Endothelial cell (in vitro differentiated cells): ENCODE data around the gene PEX1. TPM values are rescaled to one million over a fixed set of nuclear protein-coding genes. Genes with fewer than 3 reads are reported as not detected.

Source experiments
- DNase-seq: peaks from one replicate; pipeline ENCODE4 v3.0.0; 2021; ENCODE audit warnings: low spot score
- H3K27ac Mint-ChIP-seq: one replicate; pipeline ENCODE4 v1.8.0; 2021; ENCODE audit warnings: mixed read lengths, inconsistent platforms; ENCODE audit not compliant: unreplicated experiment
- H3K27me3 Mint-ChIP-seq: one replicate; pipeline ENCODE4 v1.8.0; 2021; ENCODE audit warnings: mild to moderate bottlenecking, moderate library complexity, mixed read lengths, inconsistent platforms; ENCODE audit not compliant: unreplicated experiment
- H3K36me3 Mint-ChIP-seq: one replicate; pipeline ENCODE4 v1.8.0; 2021; ENCODE audit warnings: mild to moderate bottlenecking, low read depth, mixed read lengths, inconsistent platforms; ENCODE audit not compliant: unreplicated experiment
- H3K4me1 Mint-ChIP-seq: one replicate; pipeline ENCODE4 v1.8.0; 2021; ENCODE audit warnings: mild to moderate bottlenecking, mixed read lengths, inconsistent platforms; ENCODE audit not compliant: unreplicated experiment
- H3K4me3 Mint-ChIP-seq: one replicate; pipeline ENCODE4 v1.8.0; 2021; ENCODE audit warnings: mild to moderate bottlenecking, mixed read lengths, inconsistent platforms; ENCODE audit not compliant: unreplicated experiment
- H3K9me3 Mint-ChIP-seq: one replicate; pipeline ENCODE4 v1.8.0; 2021; ENCODE audit warnings: mixed read lengths, inconsistent platforms; ENCODE audit not compliant: unreplicated experiment
- CTCF ChIP-seq: fragments of 200-600 bp; sonication (generic); IDR thresholded peaks from one replicate; pipeline ENCODE4 v1.5.0; 2021; ENCODE audit warnings: antibody characterized with exemption; ENCODE audit not compliant: unreplicated experiment
- total RNA-seq: library from RNA; stranded (reverse); fragmentation: NEBNext Ultra II Directional; extraction: Animal tissue kit (Norgen Biotek cat#: 25700); gene quantifications from one replicate; pipeline ENCODE4 v1.2.1, GENCODE V29; 2021; ENCODE audit not compliant: unreplicated experiment

The PEX1 gene
- total RNA-seq, 1 donor from 2014 or later, result 20.3 TPM

- no peak for DNase-seq
- H3K36me3 Mint-ChIP-seq, result no peaks in the 10 kb centered on the region
- H3K4me3 Mint-ChIP-seq, result no peak overlapping the region
These were observed 5.2 kb downstream of the PEX1 start for GRCh38 chr7:92523110-92523509.

GRCh38 chr7:92520024-92520423 is 8.3 kb downstream of the PEX1 start:
- DNase-seq, result no peak
- no peak overlapping the region for H3K4me3 Mint-ChIP-seq
- H3K4me1 Mint-ChIP-seq, result peaks cover 5% of the 10 kb centered on the region
- no peaks in the 10 kb centered on the region for H3K27me3 Mint-ChIP-seq
- H3K27ac Mint-ChIP-seq, result no peak overlapping the region
- H3K36me3 Mint-ChIP-seq, result peaks cover 9% of the 10 kb centered on the region
- no peak for TF ChIP-seq CTCF
- no peaks in the 10 kb centered on the region for H3K9me3 Mint-ChIP-seq

More at GRCh38 chr7:92523110-92523509, 5.2 kb downstream of the PEX1 start:
- Mint-ChIP-seq H3K27ac (no peak overlapping the region), H3K9me3 (no peaks in the 10 kb centered on the region), H3K4me1 (peaks cover 13% of the 10 kb centered on the region), H3K27me3 (no peaks in the 10 kb centered on the region)
- no peak for TF ChIP-seq CTCF

- H3K4me1 Mint-ChIP-seq, result peaks cover 5% of the 10 kb centered on the region
- H3K36me3 Mint-ChIP-seq, result peaks cover 17% of the 10 kb centered on the region
- H3K4me3 Mint-ChIP-seq, result no peak overlapping the region
- no peaks in the 10 kb centered on the region for H3K27me3 Mint-ChIP-seq
- DNase-seq, result no peak
- no peaks in the 10 kb centered on the region for H3K9me3 Mint-ChIP-seq
- H3K27ac Mint-ChIP-seq, result no peak overlapping the region
- TF ChIP-seq CTCF, result no peak
These were observed 10.7 kb downstream of the PEX1 start for GRCh38 chr7:92517631-92518030.

GRCh38 chr7:92513167-92513902 is 15.0 kb downstream of the PEX1 start:
- Mint-ChIP-seq H3K4me1 (no peaks in the 10 kb centered on the region), H3K4me3 (no peak overlapping the region), H3K27ac (no peak overlapping the region), H3K27me3 (no peaks in the 10 kb centered on the region), H3K36me3 (peaks cover 17% of the 10 kb centered on the region), H3K9me3 (no peaks in the 10 kb centered on the region)
- no peak for TF ChIP-seq CTCF
- no peak for DNase-seq

GRCh38 chr7:92508946-92509345 is 19.4 kb downstream of the PEX1 start:
- Mint-ChIP-seq H3K36me3 (peaks cover 9% of the 10 kb centered on the region), H3K27ac (no peak overlapping the region), H3K9me3 (no peaks in the 10 kb centered on the region), H3K4me1 (no peaks in the 10 kb centered on the region), H3K4me3 (no peak overlapping the region), H3K27me3 (no peaks in the 10 kb centered on the region)
- TF ChIP-seq CTCF, result no peak
- DNase-seq, result no peak
